ENCODE results near the gene NSMF. TPM values are rescaled to one million over a fixed set of nuclear protein-coding genes. Genes with fewer than 3 reads are reported as not detected.
"Not testable (repeated sequence)": the region's sequence is repeated elsewhere in the genome, so short reads cannot be mapped to it uniquely, and the experiment has no call there.

The NSMF gene
- total RNA-seq, 1 donor from 2014 or later, result 13.2 TPM

DNA sequence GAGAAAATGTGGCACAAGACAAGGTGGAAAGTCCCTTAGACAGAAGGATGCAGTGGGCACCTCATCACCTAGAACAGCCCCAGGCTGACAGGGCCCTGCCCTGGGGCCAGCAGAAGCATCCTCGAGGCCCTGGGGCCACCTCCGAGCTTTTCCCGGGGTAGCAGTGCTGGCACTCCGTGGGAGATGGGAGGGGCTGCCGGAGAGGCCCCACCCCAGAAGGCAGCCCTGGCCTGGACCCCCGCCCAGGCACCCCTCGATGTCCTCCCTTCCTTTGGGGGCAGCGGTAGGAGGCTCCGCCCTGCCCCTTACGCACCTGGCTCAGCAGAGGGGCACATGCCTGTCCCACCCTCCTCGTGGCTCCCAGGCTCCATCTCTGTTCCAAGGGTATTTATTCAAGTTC, 17.7 kb upstream of the NSMF start:
- DNase-seq (ENCODE audit: low read depth in 2 of 2), result no peak

DNA sequence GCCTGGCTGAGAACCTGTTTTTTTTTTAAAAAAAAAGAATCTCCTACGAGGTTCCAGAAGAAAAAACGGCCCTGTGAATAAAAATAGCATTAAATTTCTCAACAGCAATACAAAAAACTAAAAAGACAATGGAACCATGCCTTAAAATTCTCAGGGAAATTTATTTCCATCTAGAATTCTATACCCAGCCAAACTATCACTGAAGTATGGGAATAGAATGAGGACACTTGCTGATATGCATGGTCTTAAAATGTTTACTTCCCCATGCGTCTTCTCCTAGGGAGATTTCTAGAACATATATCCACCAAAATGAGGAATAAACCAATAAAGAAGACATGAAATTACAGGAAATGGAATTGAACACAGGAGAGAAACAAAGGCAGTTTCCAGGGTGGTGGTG, 16.5 kb upstream of the NSMF start:
- DNase-seq (ENCODE audit: low read depth in 2 of 2), result no peak

DNA sequence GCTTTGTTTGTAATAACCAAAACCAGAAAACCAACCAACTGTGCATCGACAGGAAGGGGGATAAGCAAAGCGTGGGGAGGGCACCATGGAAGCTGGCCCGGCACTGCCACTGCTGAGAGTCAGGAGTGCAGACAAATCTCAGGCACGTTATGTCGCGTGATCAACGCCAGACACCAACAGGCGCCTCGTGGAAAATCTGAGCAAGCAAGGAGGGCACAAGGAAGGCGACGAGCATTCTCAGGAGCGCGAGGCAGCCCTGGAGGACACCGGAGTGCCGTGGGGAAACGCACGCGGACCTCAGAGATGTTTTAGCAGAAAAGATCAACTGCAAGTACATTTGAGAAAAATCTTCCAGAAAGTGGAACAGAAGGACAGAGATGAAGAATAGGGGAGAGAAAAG, 15.1 kb upstream of the NSMF start:
- DNase-seq (ENCODE audit: low read depth in 2 of 2), result no peak

DNA sequence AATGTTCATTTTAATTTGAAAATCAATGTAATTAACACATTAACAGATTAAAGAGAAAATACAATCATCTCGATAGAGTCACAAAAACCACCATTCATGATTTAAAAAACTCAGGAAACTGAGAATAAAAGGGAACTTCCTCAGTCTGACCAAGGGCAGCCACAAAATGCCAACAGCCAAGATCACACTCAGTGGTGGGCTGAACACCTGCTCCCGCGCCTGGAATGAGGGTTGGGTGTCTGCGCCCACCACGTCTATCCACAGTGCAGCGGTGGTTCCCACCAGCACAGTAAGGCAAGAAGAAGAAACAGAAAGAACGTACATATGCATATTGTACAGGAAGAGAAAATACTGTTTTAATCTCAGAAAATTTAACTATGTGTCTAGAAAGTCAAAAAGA, 11.7 kb upstream of the NSMF start:
- peak in 1 of 2 donors; percentile 37 for DNase-seq (ENCODE audit: low read depth in 2 of 2)

DNA sequence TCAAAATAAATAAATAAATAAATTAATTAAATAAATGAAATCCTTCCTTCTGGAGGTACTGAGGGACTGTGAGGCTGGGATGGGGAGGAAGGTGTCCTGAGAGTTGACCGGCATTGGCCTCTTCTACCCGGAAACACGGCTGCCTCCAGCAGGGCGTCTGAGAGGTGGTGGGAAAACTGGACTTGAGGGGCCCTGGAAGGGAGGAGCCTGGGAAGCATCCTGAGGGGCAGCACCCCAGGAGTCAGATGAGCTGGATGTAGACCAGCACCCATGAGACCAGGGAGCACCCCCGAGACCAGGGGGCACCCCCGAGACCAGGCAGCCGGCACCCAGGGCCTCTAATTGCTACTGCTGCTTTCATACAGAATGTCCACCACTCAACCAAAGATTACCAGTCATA, 8.8 kb upstream of the NSMF start:
- no peak for DNase-seq (ENCODE audit: low read depth in 2 of 2)

DNA sequence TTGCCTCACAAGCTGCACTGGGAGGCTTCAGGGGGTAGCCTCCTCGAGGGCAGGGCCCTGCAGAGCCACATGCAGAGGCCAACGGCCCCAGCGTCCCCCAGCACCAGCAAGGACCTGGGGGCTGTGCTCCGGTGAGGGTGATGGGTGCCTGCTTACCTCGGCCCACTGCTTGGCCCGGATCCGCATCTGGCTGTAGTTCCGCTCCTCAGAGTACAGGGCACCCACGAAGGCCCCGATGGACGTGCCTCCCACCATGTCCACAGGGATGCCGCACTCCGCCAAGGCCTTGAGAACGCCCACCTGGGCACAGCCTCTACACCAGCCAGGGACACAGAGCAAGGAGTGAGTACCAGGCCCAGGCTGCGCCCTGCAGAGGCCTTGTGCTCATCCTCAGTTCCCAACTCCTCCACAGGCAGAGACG, 8.0 kb upstream of the NSMF start:
- DNase-seq (ENCODE audit: low read depth in 2 of 2), result no peak

DNA sequence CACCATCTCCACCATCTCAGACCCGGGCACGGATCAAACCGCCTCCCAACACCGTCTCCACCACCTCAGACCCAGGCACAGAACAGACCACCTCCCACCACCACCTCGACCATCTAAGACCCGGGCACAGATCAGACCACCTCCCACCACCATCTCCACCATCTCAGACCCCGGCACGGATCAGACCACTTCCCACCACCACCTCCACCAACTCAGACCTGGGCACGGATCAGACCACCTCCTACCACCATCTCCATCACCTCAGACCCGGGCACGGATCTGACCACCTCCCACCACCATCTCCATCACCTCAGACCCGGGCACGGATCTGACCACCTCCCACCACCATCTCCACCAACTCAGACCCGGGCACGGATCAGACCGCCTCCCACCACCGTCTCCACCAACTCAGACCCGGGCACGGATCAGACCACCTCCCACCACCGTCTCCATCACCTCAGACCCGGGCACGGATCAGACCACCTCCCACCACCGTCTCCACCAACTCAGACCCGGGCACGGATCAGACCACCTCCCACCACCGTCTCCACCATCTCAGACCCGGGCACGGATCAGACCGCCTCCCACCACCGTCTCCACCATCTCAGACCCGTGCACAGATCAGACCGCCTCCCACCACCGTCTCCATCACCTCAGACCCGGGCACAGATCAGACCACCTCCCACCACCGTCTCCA, 7.4 kb upstream of the NSMF start:
- DNase-seq (ENCODE audit: low read depth in 2 of 2), result not testable (repeated sequence)

DNA sequence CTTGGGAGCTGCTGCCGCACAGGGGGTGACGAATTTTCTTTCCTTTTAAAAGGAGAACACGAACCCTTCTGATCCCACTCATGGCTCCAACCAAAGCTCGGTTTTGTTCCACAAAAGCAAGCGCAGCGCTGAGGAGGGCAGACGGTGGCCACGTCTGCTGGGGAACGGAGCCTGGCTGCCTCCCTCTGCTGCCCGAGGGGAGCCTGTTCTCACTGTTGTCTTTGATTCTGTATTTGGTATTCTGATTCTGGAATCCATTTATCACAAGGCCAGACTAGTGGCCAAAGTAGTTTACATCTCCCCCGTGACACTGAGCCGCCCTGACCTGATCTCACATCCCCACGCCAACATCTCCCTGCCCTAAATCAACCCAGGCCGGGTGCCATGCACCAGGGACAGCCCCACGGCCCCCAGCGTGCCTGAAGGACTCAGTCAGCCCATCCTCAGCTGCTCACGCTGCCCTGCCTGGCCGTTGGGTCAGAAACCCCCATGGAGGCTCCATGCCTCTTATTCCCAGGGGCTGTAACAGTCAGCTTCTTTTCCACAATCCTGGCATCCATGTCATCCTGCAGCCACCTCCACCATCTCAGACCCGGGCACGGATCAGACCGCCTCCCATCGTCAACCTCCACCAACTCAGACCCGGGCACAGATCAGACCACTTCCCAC, 6.7 kb upstream of the NSMF start:
- no peak for DNase-seq (ENCODE audit: low read depth in 2 of 2)

- no peak for DNase-seq (ENCODE audit: low read depth in 2 of 2)
These were observed 6.0 kb upstream of the NSMF start for GRCh38 chr9:137465000-137465719.

DNA sequence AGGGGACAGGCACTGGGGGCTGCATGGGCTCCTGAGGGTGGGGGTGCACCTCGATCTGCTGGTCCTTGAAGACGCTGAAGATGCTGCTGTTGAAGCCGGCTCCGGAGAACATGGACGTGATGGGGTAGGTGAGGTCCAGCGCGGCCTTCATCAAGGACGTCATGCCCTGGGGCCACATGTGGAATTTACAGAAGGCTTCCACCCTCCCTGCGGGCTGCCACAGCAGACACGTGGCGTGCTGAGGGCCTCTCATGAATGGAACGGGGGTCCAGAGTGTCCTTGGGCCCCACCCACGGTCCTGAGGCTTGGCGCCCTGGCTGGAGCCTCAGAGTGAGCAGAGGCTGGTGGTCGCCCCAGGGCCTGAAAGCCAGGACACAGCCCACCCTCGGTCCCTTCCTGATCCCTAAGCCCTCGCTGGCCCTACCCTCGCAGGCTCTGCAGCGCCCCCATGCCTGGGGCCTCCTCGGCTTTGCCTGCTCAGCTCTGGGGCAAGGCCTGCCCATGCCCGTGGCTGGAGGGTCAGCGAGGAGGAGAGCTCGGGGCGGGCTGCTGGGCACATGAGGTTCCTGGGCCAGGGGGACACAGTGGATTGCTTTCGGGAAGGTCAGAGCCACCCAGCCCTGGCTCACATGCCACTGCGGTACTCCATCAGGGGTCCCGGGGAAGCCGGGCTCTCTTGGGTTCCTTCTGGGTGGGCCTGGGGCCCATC, 5.3 kb upstream of the NSMF start:
- DNase-seq (ENCODE audit: low read depth in 2 of 2), result no peak

GRCh38 chr9:137463931-137464290, 4.8 kb upstream of the NSMF start:
- no peak for DNase-seq (ENCODE audit: low read depth in 2 of 2)

GRCh38 chr9:137462986-137463930, 4.1 kb upstream of the NSMF start:
- no peak for DNase-seq (ENCODE audit: low read depth in 2 of 2)

- DNase-seq (ENCODE audit: low read depth in 2 of 2), result no peak
These were observed 3.4 kb upstream of the NSMF start for GRCh38 chr9:137462396-137462985.

- peak in 1 of 2 donors; percentile 35 for DNase-seq (ENCODE audit: low read depth in 2 of 2)
These were observed 2.7 kb upstream of the NSMF start for GRCh38 chr9:137461663-137462395.

DNA sequence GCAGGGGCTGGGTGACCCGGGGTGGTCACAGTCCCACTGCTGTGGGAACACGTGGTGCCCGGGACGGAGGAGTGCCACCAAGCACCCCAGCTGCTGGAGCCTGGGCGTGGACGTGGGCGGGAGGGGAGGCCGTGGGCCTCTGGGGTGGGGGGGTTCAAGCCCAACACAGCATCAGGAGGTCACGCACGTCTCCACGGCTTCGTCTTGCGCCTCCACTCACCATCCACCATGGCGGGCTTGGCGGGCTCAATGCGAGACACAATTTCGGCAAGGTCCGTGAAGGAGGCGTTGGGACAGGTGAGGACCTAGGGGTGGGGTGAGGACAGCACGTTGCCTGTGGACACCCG, 2.2 kb upstream of the NSMF start:
- no peak for DNase-seq (ENCODE audit: low read depth in 2 of 2)

DNA sequence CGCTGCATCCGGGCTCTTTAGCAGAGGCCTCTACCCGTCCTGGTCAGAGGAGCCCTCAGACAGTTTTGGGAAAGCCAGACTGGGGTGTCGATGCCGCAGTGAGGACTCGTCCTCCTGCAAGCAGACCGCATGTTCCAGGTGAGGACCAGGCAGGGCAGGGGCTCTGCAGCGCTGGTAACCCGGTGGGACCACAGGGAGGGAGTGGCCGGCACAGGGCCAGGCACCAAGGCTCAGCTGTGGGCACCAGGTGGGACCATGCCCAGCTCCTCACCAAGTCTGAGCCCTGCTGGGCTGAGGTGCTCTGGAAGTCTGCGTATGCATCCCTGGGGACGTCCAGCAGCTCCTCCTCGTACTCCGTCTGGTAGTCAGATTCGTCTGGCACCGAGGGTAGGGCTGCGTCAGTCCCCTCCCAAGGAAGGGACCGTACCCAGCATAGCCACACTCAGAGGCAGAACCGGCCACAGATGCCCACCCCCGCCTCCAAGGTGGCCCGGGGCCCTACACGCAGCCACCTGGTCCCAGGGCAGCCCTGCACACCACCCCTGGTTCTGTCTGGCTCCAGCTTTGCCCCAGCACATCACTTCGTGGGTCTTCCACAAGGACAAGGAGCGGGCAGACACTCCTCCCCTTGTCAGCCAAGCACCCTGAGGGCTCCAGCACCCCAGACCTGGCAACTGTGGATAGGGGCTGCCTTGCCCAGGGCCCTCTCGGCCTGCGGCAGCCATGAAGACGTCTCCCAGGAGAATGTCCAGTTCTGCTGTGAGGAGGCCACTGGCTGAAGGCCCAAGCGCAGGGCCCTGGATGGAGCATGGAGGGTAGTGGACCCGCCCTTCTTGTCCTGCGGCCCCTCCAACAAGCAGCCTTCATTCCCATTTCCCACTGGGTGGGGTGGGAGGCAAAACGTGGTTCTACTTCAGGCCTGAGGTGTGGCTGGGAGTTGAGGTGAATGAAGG, 1.5 kb upstream of the NSMF start:
- no peak for DNase-seq (ENCODE audit: low read depth in 2 of 2)

- DNase-seq (ENCODE audit: low read depth in 2 of 2), result no peak
These were observed 648 bp upstream of the NSMF start for GRCh38 chr9:137459601-137460362.

Measured in dermis microvascular lymphatic vessel endothelial cell (primary cell).